ENCODE data around the gene CXCR6.

CXCR6 gene

DNA sequence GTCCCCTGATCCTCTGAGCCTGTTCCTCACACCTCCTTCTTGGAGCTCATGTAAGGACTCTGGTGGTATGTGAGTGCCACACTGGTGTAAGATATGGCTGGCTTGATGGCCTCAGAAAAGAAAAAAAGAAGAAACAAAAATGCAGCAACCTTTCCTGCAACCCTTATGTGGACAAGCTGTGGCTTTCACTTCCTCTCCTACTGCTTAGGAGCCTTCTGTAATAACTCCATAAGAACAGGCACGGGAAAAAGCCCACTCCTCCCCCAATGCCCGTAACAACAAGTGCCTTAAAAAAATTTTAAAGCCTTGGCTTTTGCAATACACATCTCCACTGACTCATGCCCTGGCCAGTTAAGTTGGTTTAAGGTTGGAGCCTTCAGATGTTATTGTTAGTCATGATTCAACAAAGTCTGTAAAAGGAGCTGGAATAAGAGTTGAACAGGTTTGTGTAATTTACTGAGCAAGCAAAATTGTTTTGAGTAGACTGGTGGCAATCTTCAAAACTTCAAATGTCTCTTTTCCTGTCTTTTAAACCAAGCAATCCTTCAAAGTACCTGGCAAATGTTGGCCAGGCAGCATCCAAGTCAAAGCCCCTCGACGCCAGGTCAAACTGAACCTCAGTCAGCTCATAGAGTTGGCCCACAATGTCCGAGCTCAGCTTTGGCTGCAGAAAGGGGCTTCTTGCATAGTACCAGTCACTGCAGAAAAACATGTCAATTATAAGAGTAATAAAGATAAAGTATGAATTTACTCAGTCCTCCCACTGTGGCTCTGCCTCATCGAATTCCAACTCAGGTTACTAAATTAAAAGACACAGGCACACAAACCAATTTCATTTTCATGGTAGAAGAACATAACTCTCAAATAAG, 29.5 kb downstream of the CXCR6 start:
- no peak for DNase-seq

- DNase-seq: no peak
These were observed 31.4 kb downstream of the CXCR6 start for GRCh38 chr3:45974686-45975085.

DNA sequence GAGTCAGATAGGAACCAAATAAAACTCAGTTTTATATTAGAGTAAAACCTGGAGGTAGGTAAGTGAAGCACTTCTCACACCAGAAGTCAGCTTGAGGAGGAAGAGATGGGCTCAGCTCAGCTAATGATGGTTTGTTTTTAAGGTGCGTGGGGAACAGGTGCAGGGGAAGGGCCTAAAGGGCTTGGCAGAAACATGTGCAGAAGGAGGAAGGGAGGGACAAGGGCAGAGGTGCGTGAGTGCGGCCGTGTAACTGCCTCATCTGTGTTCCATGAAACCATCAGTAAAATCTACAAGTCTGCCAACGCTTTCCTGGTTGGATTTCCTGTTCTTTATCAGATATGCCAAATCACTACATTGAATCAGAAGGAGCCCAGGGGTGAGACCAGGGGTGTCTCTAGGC, 32.4 kb downstream of the CXCR6 start:
- no peak for DNase-seq

DNA sequence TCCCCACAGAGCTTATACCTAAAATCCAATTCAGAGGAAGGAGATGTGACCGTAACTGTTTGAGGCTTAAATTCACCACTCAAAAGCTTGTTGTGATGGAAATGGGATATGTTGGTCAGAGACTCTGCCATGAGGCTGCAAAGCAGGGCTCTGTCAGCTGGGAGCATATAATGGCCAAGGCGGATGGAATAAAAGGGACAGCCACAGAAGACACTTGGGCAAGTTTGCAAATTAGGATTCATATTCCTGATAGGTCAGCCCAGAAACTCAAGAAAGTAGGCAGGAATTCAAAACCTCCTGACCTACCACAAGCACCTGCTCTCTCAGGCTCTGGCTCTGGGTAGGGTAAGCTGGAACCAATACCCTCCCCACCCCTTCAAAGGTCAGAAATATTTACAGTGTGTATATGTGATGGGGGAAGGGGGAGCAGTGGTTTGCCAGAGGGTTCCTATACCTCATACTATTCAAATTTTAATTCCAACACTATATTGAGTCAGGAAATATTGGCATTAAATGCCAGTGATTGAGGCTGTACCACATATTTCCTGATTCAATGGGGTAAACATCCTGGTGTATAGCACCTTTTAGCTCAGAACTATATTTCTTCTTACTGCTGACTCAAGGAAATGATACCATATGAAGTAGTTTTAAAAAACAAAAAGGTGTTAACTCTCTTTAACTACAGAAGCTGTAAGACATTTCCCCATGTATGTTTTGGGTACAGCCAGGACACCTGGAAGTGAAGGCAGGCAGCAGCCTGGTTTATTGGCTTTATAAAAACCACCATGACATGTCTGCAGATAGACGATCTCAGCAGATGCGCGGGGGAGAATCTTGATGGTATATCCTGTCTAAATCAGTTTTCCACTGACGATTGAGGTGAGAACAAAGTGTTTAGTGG, 33.2 kb downstream of the CXCR6 start:
- no peak for DNase-seq

DNA sequence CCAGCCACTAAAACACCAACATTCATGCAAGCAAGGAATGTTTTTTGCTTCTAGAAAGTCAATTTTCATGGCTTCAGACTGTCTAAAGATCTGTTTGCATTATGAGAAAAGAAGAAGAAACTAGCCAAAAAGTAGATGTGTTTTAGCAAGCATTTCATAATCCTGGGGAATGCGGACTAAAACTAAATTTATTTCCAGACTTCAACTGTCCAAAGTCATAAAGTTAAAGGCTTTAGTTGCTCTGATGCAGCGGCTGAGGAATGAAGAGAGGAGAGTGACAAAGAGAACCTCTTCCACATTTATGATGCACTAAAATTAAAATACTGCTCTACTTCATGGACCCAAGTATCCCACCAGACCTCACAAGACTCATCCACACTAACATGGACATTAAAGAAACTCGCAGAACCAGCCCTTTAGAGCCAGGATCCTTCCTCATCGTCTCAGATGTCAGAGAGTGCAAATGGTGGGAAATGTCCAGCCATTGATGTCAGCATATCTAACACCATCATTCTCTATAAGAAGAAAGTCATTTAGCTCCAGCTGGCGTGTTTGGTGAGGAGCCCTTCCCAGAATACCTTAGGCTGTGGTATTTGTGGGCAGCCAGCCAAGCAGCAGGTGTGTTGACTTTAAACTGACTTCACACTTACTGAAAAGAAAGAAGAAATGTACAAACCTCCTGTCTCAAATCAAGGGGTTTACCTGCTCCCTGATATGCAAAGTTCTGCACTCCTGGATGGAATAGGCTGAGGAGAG, 34.9 kb downstream of the CXCR6 start:
- no peak for DNase-seq

DNA sequence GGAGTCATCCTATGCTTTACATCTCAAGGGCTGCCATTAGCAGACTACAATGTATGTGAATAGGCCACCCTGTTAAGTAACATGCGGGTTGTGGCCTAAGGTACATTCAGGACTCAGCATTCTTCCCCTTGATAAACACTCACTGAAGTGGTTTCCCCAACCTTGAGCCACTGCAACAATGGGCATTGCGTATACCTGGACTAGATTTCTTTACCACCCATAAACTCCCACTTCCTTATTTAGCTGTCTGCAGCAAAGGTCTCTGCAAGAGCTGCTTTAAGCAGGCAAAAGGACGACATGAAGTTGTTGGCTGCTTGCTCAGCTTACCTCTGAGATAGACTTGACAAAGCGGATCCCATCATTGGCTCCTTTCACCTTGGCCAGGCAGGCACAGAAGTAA, 36.1 kb downstream of the CXCR6 start:
- no peak for DNase-seq

GRCh38 chr3:45980229-45980813, 37.1 kb downstream of the CXCR6 start:
- DNase-seq: no peak

DNA sequence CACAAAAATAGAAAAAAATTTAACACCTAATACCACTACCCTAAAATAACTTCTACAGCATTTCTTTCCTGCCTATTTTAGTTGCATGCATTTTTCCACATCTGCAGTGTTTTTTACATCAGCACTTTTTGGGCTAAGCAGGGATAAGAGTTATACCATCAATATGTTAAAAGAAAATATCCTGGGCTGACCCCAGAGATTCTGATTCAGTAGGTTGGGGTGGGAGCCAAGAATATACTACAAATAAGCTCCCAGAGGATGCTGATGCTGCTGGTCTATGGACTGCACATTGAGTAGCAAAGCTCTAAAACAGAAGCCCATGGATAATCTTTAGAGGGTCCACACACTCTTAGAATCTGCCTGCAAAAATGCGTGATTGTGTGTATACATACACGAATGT, 37.6 kb downstream of the CXCR6 start:
- no peak for DNase-seq

- no peak for DNase-seq
These were observed 38.2 kb downstream of the CXCR6 start for GRCh38 chr3:45981346-45982074.

DNA sequence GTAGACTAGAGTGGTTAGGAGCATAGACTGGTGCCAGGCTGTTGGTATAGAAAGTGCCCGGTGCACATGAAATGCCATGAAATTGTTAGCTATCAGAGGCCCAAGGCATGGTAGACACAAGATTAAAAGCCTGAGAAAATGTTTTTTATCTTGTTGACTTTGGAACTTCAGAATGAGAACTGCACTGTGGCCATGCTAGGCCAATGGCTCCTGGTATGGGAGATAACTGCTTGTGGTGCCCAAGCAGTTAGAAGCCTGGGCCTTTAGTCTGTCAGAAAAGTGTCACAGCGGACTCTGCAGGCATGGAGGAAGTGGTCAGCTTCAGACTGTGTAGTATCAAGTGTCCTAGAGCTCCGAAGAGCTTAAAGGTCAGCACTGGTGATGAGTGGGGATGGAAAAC, 40.5 kb downstream of the CXCR6 start:
- DNase-seq: no peak

GRCh38 chr3:45984331-45985312, 41.4 kb downstream of the CXCR6 start:
- DNase-seq: no peak

DNA sequence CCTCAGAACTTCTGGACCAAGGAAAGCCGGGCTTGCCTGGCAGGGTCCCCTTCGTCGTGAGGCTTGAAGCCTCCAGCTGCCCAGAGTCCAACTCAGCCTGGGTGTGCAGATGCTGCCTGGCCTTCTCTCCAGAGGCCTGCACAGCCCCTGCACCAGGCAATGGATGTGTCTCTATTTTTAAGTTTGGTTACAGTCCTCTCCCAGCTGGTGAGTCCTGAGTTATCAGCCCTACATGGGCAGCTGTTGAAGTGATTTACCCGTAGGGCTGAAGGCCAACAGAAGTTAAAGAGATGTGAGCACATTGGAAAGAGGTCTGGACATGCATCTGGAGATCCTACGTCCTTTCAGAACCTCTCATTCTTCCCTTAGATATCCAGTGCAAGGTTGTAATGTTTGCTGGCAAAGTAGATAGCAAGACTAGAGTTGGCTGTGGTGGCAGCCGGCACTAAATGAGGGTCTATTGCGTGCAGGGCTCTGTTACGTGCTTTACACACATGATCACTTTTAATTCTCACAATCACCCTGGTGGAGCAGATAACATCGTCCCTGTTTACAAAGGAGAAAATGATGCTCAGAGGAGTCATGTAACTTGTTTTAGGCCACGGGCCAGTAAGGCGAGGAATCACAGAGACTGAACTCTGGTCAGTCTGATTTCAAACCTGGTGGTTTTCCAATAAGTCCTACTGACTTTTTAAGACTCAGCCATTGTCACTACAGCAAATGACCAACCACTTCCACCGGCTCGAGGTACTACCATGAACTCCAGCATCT, 42.5 kb downstream of the CXCR6 start:
- DNase-seq: no peak

DNA sequence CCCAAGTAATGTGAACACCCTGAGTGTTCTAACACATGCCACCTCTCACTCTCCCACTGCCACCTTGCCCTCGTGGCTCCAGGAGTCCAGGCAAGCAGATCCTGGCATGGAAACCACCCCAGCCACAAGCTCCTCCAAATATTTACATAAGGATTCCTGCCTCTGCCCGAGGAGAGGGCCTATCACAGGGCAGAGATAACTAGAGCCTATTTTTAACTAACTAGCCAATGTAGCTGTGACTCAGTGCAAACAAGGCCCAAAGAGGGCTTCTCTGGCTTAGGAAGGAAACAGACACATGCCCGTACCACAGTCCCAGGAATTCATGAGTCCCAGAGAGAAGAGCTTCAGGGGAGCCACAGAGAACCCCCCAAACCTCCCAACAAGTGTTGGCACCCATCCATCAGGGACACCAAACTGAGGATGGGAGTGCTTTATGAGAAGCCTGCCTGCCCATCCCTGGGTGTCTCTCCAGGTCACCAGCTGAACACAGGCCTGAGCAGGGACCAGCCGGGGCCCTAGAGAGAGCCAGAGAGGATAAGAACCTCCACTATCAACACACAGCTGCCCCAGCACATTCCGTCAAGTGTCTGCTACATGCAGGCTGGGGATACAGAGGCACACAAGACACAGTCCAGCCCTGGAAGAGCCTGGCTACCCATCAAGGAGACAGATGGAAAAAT, 43.2 kb downstream of the CXCR6 start:
- no peak for DNase-seq

DNA sequence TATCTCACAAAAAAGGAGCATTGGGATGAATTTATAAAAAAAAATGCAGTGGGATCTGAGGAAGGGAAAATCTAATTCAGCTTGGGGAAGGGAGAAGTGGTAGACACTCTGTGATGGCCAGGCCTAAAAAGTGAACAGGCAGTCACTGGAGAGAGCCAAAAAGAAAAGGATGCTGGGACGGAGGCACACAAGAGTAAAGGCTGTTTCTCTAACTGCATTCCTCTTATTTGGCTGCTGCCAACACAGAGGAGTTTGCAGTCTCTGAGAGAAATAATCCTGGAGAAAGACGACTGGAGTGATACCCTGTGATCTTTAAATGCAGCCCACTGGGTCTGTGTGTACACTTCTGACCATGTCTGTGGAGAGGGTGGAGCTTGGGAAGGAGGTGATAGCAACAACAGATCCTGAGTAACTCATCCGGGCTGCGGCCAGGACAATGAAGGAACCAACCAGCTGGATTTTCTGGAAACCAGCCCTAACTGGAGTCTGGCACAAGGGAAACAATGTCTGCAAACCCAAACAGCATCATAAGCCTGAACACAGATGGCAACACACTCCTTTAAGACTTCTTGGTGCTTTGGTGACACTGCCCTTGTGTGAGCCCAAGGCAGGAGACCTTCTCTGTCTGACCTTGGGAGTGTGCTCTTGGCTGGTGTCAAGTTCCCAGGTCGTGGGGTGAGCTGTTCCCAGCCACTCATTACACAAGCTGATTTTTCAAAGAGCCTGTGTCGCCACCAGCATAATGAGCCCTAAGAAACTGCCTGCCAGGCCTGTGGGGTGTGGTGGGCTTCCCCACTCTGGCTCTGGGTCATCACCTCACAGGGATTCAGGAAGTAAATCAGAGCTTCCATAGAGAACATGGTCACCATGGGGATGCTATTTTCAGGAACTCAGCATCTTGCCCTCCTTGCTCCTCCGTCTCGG, 44.4 kb downstream of the CXCR6 start:
- DNase-seq: no peak

- DNase-seq: no peak
These were observed 45.1 kb downstream of the CXCR6 start for GRCh38 chr3:45988362-45988761.

- no peak for DNase-seq
These were observed 45.5 kb downstream of the CXCR6 start for GRCh38 chr3:45988804-45989203.

- no peak for DNase-seq
These were observed 46.9 kb downstream of the CXCR6 start for GRCh38 chr3:45990181-45990580.

DNA sequence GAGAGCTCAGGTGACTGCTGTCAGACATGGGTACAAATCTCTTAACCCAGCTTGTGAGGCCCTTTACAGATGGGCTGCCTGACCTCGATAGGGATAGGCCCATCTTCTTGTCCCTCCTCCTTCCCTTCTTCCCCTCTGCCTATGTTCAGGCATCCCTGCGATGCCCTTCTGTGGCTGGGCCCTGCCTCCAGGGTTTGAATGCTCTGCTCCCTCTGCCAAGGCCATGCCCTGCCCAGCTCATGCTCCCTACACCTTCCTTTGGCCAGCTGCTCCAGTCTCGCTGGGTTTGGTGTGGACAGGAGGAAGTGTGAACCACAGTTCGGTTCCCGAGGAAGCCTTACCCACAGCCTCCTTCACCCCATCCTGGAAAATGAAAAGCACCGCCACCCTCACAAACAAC, 48.1 kb downstream of the CXCR6 start:
- no peak for DNase-seq

All from NCI-H1048 (cell line).